Keratinocyte (primary cell): ENCODE measurements around the gene TRIP11.

ENCODE experiments used
- CTCF ChIP-seq, 3 experiments: IDR thresholded peaks in 1 of 3; conservative IDR thresholded peaks in 1 of 3; optimal IDR thresholded peaks in 1 of 3; 2 replicates in 2 of 3; 3 replicates in 1 of 3; pipeline versions ENCODE3 to v1.5.1; 2011; ENCODE audit warnings: low read length in 3 of 3, mild to moderate bottlenecking in 3 of 3, moderate library complexity in 2 of 3, control low read depth in 1 of 3, inconsistent platforms in 1 of 3; ENCODE audit not compliant: insufficient read depth in 2 of 3; ENCODE audit errors: extremely low read depth in 1 of 3
- EZH2 ChIP-seq: IDR thresholded peaks from one replicate; pipeline ENCODE4 v1.6.1; 2012; ENCODE audit warnings: inconsistent platforms, mild to moderate bottlenecking, low read length, moderate library complexity

- no peak for TF ChIP-seq CTCF (optimal IDR thresholded peaks at IDR 0.05 in 1 of 3, IDR thresholded peaks at IDR 0.05 in 1 of 3, conservative IDR thresholded peaks at IDR 0.05 in 1 of 3; ENCODE audit: extremely low read depth in 1 of 3, insufficient read depth in 2 of 3, low read length in 3 of 3)
- no peak for TF ChIP-seq EZH2
Measured at GRCh38 chr14:92010644-92011043, 29.2 kb downstream of the TRIP11 start.
